Measurements from ENCODE around the gene NMU. TPM values are rescaled to one million over a fixed set of nuclear protein-coding genes. Genes with fewer than 3 reads are reported as not detected.
A peak's percentile ranks its signal among the peaks of the same experiment; 100 is the strongest.

NMU gene
- polyA plus RNA-seq, 1 of the 3 experiments (the other 2 are of a cell fraction), result 0.66 TPM

DNA sequence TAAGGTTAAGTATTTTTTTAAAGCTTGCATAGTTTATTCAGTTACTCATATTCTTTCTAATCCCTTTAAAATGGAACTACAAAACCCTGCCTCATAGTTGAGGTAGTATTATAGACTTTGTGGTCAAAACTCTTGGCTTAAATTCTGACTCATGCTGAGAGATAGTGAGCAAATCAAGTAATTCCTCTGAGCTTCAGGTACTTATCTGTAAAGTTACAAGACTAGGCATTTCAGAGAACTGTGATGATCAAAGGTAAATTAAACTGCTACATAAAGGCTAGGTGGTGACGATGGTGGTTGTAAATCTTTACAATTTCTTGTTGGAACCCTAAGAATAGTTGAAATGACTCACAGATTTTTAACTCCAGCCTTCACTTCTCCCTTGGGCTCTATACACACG is 86.2 kb downstream of the NMU start:
- WGBS (ENCODE audit: low lambda C conversion rate), result 41% methylated on average over 2 of the region's 2 CpGs
- H3K4me3 ChIP-seq (ENCODE audit: low read depth in 2 of 2, low read length in 1 of 2), result no peak overlapping the region
- H3F3A ChIP-seq (replicated peaks; ENCODE audit: insufficient read depth), result peaks cover 37% of the 10 kb centered on the region
- no peak overlapping the region for H3K9ac ChIP-seq
- no peaks in the 10 kb centered on the region for H3K36me3 ChIP-seq (replicated peaks in 1 of 2; ENCODE audit: control insufficient read depth in 1 of 2, insufficient read depth in 2 of 2, low read length in 1 of 2)
- no peak for TF ChIP-seq NFIC (IDR thresholded peaks at IDR 0.05; ENCODE audit: borderline replicate concordance)
- peak; percentile 38 for TF ChIP-seq TCF12 (IDR thresholded peaks at IDR 0.05)
- peak; percentile 52 for TF ChIP-seq JUND (IDR thresholded peaks at IDR 0.05)
- TF ChIP-seq GATA2 (CRISPR knock-in tag; IDR thresholded peaks at IDR 0.05), result no peak
- TF ChIP-seq IRF3 (IDR thresholded peaks at IDR 0.05; ENCODE audit: low read depth, low read length), result no peak
- TF ChIP-seq MXI1 (IDR thresholded peaks at IDR 0.05; ENCODE audit: low read depth, low read length), result no peak
- TF ChIP-seq FOSL2 (IDR thresholded peaks at IDR 0.05; ENCODE audit: borderline replicate concordance, low read depth), result peak; percentile 59
- TF ChIP-seq RCOR1 (IDR thresholded peaks at IDR 0.05; ENCODE audit: low read length), result no peak
- TF ChIP-seq REST (IDR thresholded peaks at IDR 0.05; ENCODE audit: low read depth, low read length), result no peak
- TF ChIP-seq EP300 (IDR thresholded peaks at IDR 0.05; ENCODE audit: borderline replicate concordance in 1 of 2, low read depth in 1 of 2, low read length in 1 of 2), result peak in 1 of 2 experiments; percentile 27; a peak in 1 of 4 replicates
- TF ChIP-seq, protein P1, sequence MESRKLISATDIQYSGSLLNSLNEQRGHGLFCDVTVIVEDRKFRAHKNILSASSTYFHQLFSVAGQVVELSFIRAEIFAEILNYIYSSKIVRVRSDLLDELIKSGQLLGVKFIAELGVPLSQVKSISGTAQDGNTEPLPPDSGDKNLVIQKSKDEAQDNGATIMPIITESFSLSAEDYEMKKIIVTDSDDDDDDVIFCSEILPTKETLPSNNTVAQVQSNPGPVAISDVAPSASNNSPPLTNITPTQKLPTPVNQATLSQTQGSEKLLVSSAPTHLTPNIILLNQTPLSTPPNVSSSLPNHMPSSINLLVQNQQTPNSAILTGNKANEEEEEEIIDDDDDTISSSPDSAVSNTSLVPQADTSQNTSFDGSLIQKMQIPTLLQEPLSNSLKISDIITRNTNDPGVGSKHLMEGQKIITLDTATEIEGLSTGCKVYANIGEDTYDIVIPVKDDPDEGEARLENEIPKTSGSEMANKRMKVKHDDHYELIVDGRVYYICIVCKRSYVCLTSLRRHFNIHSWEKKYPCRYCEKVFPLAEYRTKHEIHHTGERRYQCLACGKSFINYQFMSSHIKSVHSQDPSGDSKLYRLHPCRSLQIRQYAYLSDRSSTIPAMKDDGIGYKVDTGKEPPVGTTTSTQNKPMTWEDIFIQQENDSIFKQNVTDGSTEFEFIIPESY (IDR thresholded peaks at IDR 0.05; ENCODE audit: borderline replicate concordance, low read depth), result no peak
- no peak for TF ChIP-seq TAF1 (IDR thresholded peaks at IDR 0.05; ENCODE audit: borderline replicate concordance, low read depth, low read length)
- POLR2A ChIA-PET, result no interaction called here
- H3K9me3 ChIP-seq, result no peaks in the 10 kb centered on the region
- peak overlapping the region; percentile 16 for H3K4me2 ChIP-seq
- no peaks in the 10 kb centered on the region for H3K27me3 ChIP-seq (ENCODE audit: insufficient read depth)
- DNase-seq, result no peak
- no peaks in the 10 kb centered on the region for H4K20me1 ChIP-seq (ENCODE audit: insufficient read depth)
- peaks cover 6 to 10% of the 10 kb centered on the region in 2 experiments; a peak in 3 of 4 replicates for H3K4me1 ChIP-seq (ENCODE audit: control insufficient read depth in 1 of 2, insufficient read depth in 2 of 2, low read depth in 1 of 2, low read length in 1 of 2)
- H2AFZ ChIP-seq (ENCODE audit: low read depth), result no peak overlapping the region
- peak overlapping the region in 1 of 2 experiments; percentile 46; a peak in 2 of 4 replicates for H3K27ac ChIP-seq (ENCODE audit: low read depth in 2 of 2, low read length in 1 of 2)
- H3K79me2 ChIP-seq (ENCODE audit: insufficient read depth), result peaks cover 4% of the 10 kb centered on the region; the same call in 1 of the 2 replicates
- CTCF ChIA-PET, result interaction anchor here (0.8 to 2.0 kb wide), 2 partner anchors 187 to 203 kb away, joined by 3 to 9 read pairs; partner anchors contain the start of gene SRD5A3
- no peaks in the 10 kb centered on the region for H3K9me2 ChIP-seq
